Thyroid gland (tissue), 4 donors: ENCODE results near the gene HLF. TPM values are rescaled to one million over a fixed set of nuclear protein-coding genes. Genes with fewer than 3 reads are reported as not detected.
A peak's percentile ranks its signal among the peaks of the same experiment; 100 is the strongest.

Source experiments
- DNase-seq, 2 donors: peaks; one replicate each; pipeline ENCODE4 v3.0.0-alpha.2; 2019
- H3K27ac ChIP-seq, 3 donors: fragments of 200-600 bp; sonication (generic); 1 replicate in 2 of 3; 2 replicates in 1 of 3; pipeline ENCODE4 v1.5.1; 2016 to 2019; ENCODE audit warnings: mild to moderate bottlenecking in 1 of 3, moderate library complexity in 1 of 3
- H3K27me3 ChIP-seq: fragments of 200-600 bp; sonication (generic); one replicate; pipeline ENCODE4 v1.5.1; 2019
- H3K36me3 ChIP-seq, 2 donors: fragments of 200-600 bp; sonication (generic); one replicate each; pipeline ENCODE4 v1.5.1; 2016 to 2019
- H3K4me1 ChIP-seq, 2 donors: fragments of 200-600 bp; sonication (generic); one replicate each; pipeline ENCODE4 v1.5.1; 2017 to 2019
- H3K4me3 ChIP-seq, 3 donors: fragments of 200-600 bp; sonication (generic); replicated peaks in 1 of 3; 1 replicate in 2 of 3; 2 replicates in 1 of 3; pipeline ENCODE4 v1.5.1; 2016; ENCODE audit warnings: mild to moderate bottlenecking in 1 of 3
- H3K9me3 ChIP-seq: fragments of 200-600 bp; sonication (generic); one replicate; pipeline ENCODE4 v1.5.1; 2017
- CTCF ChIP-seq, 6 experiments: fragments of 200-600 bp in 3 of 6; fragments of 450-650 bp in 3 of 6; sonication (generic) in 3 of 6; IDR thresholded peaks; one replicate each; pipeline ENCODE4 v1.5.1; 2016 to 2019; ENCODE audit warnings: antibody characterized with exemption in 6 of 6, mild to moderate bottlenecking in 2 of 6, inconsistent platforms in 1 of 6, moderate library complexity in 1 of 6
- POLR2A ChIP-seq, 2 donors: fragments of 450-650 bp; IDR thresholded peaks; one replicate each; pipeline ENCODE4 v1.6.1; 2017; ENCODE audit warnings: antibody characterized with exemption in 2 of 2, mild to moderate bottlenecking in 2 of 2, moderate library complexity in 1 of 2
- WGBS, 2 donors: methylation state at CpG; one replicate each; pipeline ENCODE4 v1.1.5; 2017; 5-methylcytosine and 5-hydroxymethylcytosine counted together
- intact Hi-C: fragments of 100-400 bp; cut with DNase I; formaldehyde crosslinking; loops from one replicate; pipeline ENCODE4 v1.15.1; 2023
- total RNA-seq, 4 donors: library from RNA; depleted of rRNA; stranded (reverse); fragments of >200 nt; gene quantifications; one replicate each; pipeline ENCODE4 v1.2.3, GENCODE V29; 2016

The HLF gene
- total RNA-seq, 4 donors from 2014 or later: 39.4 to 54.1 (median 51.7) TPM

- no peaks in the 10 kb centered on the region for H3K27me3 ChIP-seq
- intact Hi-C loops: loop anchor here (5.0 kb wide), 1 partner anchor 354 kb away; no protein-coding TSS in a partner anchor
- H3K4me1 ChIP-seq: peaks cover 0 to 9% of the 10 kb centered on the region in 2 donors
- 83 to 100% methylated on average over 1 of the region's 1 CpG for WGBS, 2 donors
- no peaks in the 10 kb centered on the region for H3K36me3 ChIP-seq
- no peak overlapping the region for H3K27ac ChIP-seq
- TF ChIP-seq CTCF (IDR thresholded peaks at IDR 0.05) (no peak), POLR2A (IDR thresholded peaks at IDR 0.05) (no peak)
- no peaks in the 10 kb centered on the region for H3K9me3 ChIP-seq
- DNase-seq: no peak
- H3K4me3 ChIP-seq: no peak overlapping the region
Measured at GRCh38 chr17:55346658-55347057, 81.9 kb downstream of the HLF start.

GRCh38 chr17:55347341-55347740, 82.6 kb downstream of the HLF start:
- WGBS, 2 donors: 89 to 94% methylated on average over 2 of the region's 2 CpGs
- TF ChIP-seq CTCF (IDR thresholded peaks at IDR 0.05) (no peak), POLR2A (IDR thresholded peaks at IDR 0.05) (no peak)
- no peak overlapping the region for H3K27ac ChIP-seq
- H3K27me3 ChIP-seq: no peaks in the 10 kb centered on the region
- H3K9me3 ChIP-seq: no peaks in the 10 kb centered on the region
- no peak for DNase-seq
- H3K36me3 ChIP-seq: no peaks in the 10 kb centered on the region
- no peak overlapping the region for H3K4me3 ChIP-seq
- intact Hi-C loops: loop anchor here (5.0 kb wide), 1 partner anchor 355 kb away; no protein-coding TSS in a partner anchor
- peaks cover 0 to 9% of the 10 kb centered on the region in 2 donors for H3K4me1 ChIP-seq

- Histone ChIP-seq H3K9me3 (no peaks in the 10 kb centered on the region), H3K36me3 (no peaks in the 10 kb centered on the region), H3K27ac (no peak overlapping the region), H3K27me3 (no peaks in the 10 kb centered on the region), H3K4me3 (no peak overlapping the region), H3K4me1 (peaks cover 0 to 9% of the 10 kb centered on the region in 2 donors)
- WGBS, 2 donors: 19 to 20% methylated on average over 10 of the region's 10 CpGs
- intact Hi-C loops: loop anchor here (5.0 kb wide), 1 partner anchor 357 kb away; no protein-coding TSS in a partner anchor
- peak; percentile 49 to 59 for DNase-seq
- TF ChIP-seq POLR2A (IDR thresholded peaks at IDR 0.05): no peak
- TF ChIP-seq CTCF (IDR thresholded peaks at IDR 0.05): peak; percentile 70 to 92 (median 87)
Measured at GRCh38 chr17:55348749-55349354, 84.1 kb downstream of the HLF start.

GRCh38 chr17:55350825-55351205, 86.1 kb downstream of the HLF start:
- no peaks in the 10 kb centered on the region for H3K9me3 ChIP-seq
- intact Hi-C loops: no loop called here
- no peaks in the 10 kb centered on the region for H3K27me3 ChIP-seq
- peaks cover 0 to 9% of the 10 kb centered on the region in 2 donors for H3K4me1 ChIP-seq
- no peak overlapping the region for H3K4me3 ChIP-seq
- 45 to 51% methylated on average over 2 of the region's 2 CpGs for WGBS, 2 donors
- DNase-seq: no peak
- H3K27ac ChIP-seq: no peak overlapping the region
- no peaks in the 10 kb centered on the region for H3K36me3 ChIP-seq
- TF ChIP-seq POLR2A (IDR thresholded peaks at IDR 0.05) (no peak), CTCF (IDR thresholded peaks at IDR 0.05) (no peak)

GRCh38 chr17:55351226-55351625, 86.5 kb downstream of the HLF start:
- 73 to 79% methylated on average over 1 of the region's 1 CpG for WGBS, 2 donors
- H3K9me3 ChIP-seq: no peaks in the 10 kb centered on the region
- H3K27me3 ChIP-seq: no peaks in the 10 kb centered on the region
- TF ChIP-seq POLR2A (IDR thresholded peaks at IDR 0.05) (no peak), CTCF (IDR thresholded peaks at IDR 0.05) (no peak)
- H3K4me3 ChIP-seq: no peak overlapping the region
- peaks cover under 1 to 9% of the 10 kb centered on the region in 2 donors for H3K4me1 ChIP-seq
- no peak overlapping the region for H3K27ac ChIP-seq
- DNase-seq: no peak
- intact Hi-C loops: no loop called here
- no peaks in the 10 kb centered on the region for H3K36me3 ChIP-seq
